GM12801 (cell line): ENCODE measurements around the gene ZNF507.

Source experiments
- CTCF ChIP-seq: IDR thresholded peaks from one replicate; pipeline ENCODE4 v1.5.1; 2011; ENCODE audit warnings: control low read depth; ENCODE audit not compliant: insufficient read length; ENCODE audit errors: extremely low read depth

ZNF507 gene

GRCh38 chr19:32350987-32351348, 5.6 kb downstream of the ZNF507 start:
- TF ChIP-seq CTCF, result no peak

- no peak for TF ChIP-seq CTCF
These were observed 6.8 kb downstream of the ZNF507 start for GRCh38 chr19:32352241-32352630.

GRCh38 chr19:32354345-32354744, 8.9 kb downstream of the ZNF507 start:
- TF ChIP-seq CTCF, result no peak

GRCh38 chr19:32355309-32355708, 9.9 kb downstream of the ZNF507 start:
- TF ChIP-seq CTCF, result no peak

GRCh38 chr19:32357720-32358119, 12.3 kb downstream of the ZNF507 start:
- no peak for TF ChIP-seq CTCF

GRCh38 chr19:32358321-32358720, 12.9 kb downstream of the ZNF507 start:
- no peak for TF ChIP-seq CTCF

GRCh38 chr19:32359581-32359980, 14.2 kb downstream of the ZNF507 start:
- TF ChIP-seq CTCF, result no peak
